GM21390 (cell line): Measurements from ENCODE around the gene MFAP3.

Source experiments
- ATAC-seq: cut with Tn5 transposase; IDR thresholded peaks from one replicate; pipeline ENCODE4 v1.9.1; 2021; ENCODE audit not compliant: unreplicated experiment

The MFAP3 gene

GRCh38 chr5:154088801-154089200 lies 50.0 kb downstream of the MFAP3 start:
- no peak for ATAC-seq

- ATAC-seq: no peak
Observed at GRCh38 chr5:154090656-154091055, 51.9 kb downstream of the MFAP3 start.

GRCh38 chr5:154092356-154093141 lies 53.8 kb downstream of the MFAP3 start:
- ATAC-seq: no peak

GRCh38 chr5:154093142-154093532 lies 54.4 kb downstream of the MFAP3 start:
- no peak for ATAC-seq

GRCh38 chr5:154095904-154096303 lies 57.1 kb downstream of the MFAP3 start:
- no peak for ATAC-seq

GRCh38 chr5:154097031-154097430 lies 58.3 kb downstream of the MFAP3 start:
- no peak for ATAC-seq

GRCh38 chr5:154098465-154098864 lies 59.7 kb downstream of the MFAP3 start:
- no peak for ATAC-seq

- no peak for ATAC-seq
Observed at GRCh38 chr5:154101184-154101583, 62.4 kb downstream of the MFAP3 start.

- ATAC-seq: no peak
Observed at GRCh38 chr5:154103233-154103632, 64.5 kb downstream of the MFAP3 start.
